ENCODE results near the gene CRTC2.
A peak's percentile ranks its signal among the peaks of the same experiment; 100 is the strongest.

CRTC2 gene

GRCh38 chr1:153942766-153943549, 15.5 kb downstream of the CRTC2 start:
- DNase-seq = no peak
- Histone ChIP-seq H3K14ac (ENCODE audit: low read length) (no peak overlapping the region), H2BK5ac (ENCODE audit: low read depth, low read length, poor library complexity) (no peak overlapping the region), H3K79me2 (ENCODE audit: control insufficient read depth, insufficient read depth, low read length, poor library complexity) (peaks cover 10% of the 10 kb centered on the region), H3K4me3 (ENCODE audit: low read depth, low read length) (peak overlapping the region; percentile 42), H3K4me2 (ENCODE audit: low read length) (no peak overlapping the region), H3K79me1 (ENCODE audit: low read length) (peaks cover 9% of the 10 kb centered on the region), H2BK120ac (ENCODE audit: insufficient read depth, low read length, poor library complexity) (no peak overlapping the region), H3K23ac (ENCODE audit: low read length) (no peak overlapping the region), H2AFZ (ENCODE audit: insufficient read depth, low read length, poor library complexity) (no peak overlapping the region), H4K91ac (ENCODE audit: low read depth, low read length) (no peak overlapping the region), H3K18ac (ENCODE audit: low read length) (no peak overlapping the region), H3K4ac (ENCODE audit: low read depth, low read length) (no peak overlapping the region), H3K27me3 (ENCODE audit: insufficient read depth, low read length) (no peaks in the 10 kb centered on the region), H4K12ac (ENCODE audit: low read depth, low read length) (no peak overlapping the region), H3K9me3 (ENCODE audit: insufficient read depth, low read depth, low read length) (peaks cover 1% of the 10 kb centered on the region), H3K36me3 (ENCODE audit: control insufficient read depth in 1 of 2, insufficient read depth in 2 of 2, low read length in 2 of 2) (peaks cover 45 to 52% of the 10 kb centered on the region in 2 experiments), H3K27ac (ENCODE audit: low read depth, low read length) (no peak overlapping the region), H2BK12ac (ENCODE audit: low read length) (no peak overlapping the region), H4K8ac (ENCODE audit: low read depth, low read length) (no peak overlapping the region), H3K4me1 (ENCODE audit: control insufficient read depth in 1 of 2, insufficient read depth in 2 of 2, low read length in 2 of 2) (peaks cover 4 to 9% of the 10 kb centered on the region in 2 experiments), H3K9ac (ENCODE audit: low read length) (no peak overlapping the region), H2AK5ac (ENCODE audit: low read length) (no peak overlapping the region)
- WGBS (ENCODE audit: extremely low coverage, insufficient coverage, insufficient read length) = no CpG with 5 or more reads among the region's 11 CpGs

- no peak overlapping the region for H3K9ac ChIP-seq (ENCODE audit: low read length)
- no peak overlapping the region for H3K23ac ChIP-seq (ENCODE audit: low read length)
- H4K91ac ChIP-seq (ENCODE audit: low read depth, low read length) = no peak overlapping the region
- peaks cover 10% of the 10 kb centered on the region for H3K79me2 ChIP-seq (ENCODE audit: control insufficient read depth, insufficient read depth, low read length, poor library complexity)
- no peak overlapping the region for H3K4me3 ChIP-seq (ENCODE audit: low read depth, low read length)
- H3K14ac ChIP-seq (ENCODE audit: low read length) = no peak overlapping the region
- no peak overlapping the region for H2BK5ac ChIP-seq (ENCODE audit: low read depth, low read length, poor library complexity)
- H3K36me3 ChIP-seq (ENCODE audit: control insufficient read depth in 1 of 2, insufficient read depth in 2 of 2, low read length in 2 of 2) = peaks cover 46 to 54% of the 10 kb centered on the region in 2 experiments
- no peak for DNase-seq
- H3K4ac ChIP-seq (ENCODE audit: low read depth, low read length) = no peak overlapping the region
- peaks cover 1% of the 10 kb centered on the region for H3K9me3 ChIP-seq (ENCODE audit: insufficient read depth, low read depth, low read length)
- no peak overlapping the region for H4K8ac ChIP-seq (ENCODE audit: low read depth, low read length)
- H2BK12ac ChIP-seq (ENCODE audit: low read length) = no peak overlapping the region
- no peak overlapping the region for H2BK120ac ChIP-seq (ENCODE audit: insufficient read depth, low read length, poor library complexity)
- H3K79me1 ChIP-seq (ENCODE audit: low read length) = peaks cover 9% of the 10 kb centered on the region
- no peak overlapping the region for H3K18ac ChIP-seq (ENCODE audit: low read length)
- H4K12ac ChIP-seq (ENCODE audit: low read depth, low read length) = no peak overlapping the region
- H3K27me3 ChIP-seq (ENCODE audit: insufficient read depth, low read length) = no peaks in the 10 kb centered on the region
- H2AK5ac ChIP-seq (ENCODE audit: low read length) = no peak overlapping the region
- WGBS (ENCODE audit: extremely low coverage, insufficient coverage, insufficient read length) = no CpG with 5 or more reads among the region's 34 CpGs
- peaks cover 4 to 9% of the 10 kb centered on the region in 2 experiments for H3K4me1 ChIP-seq (ENCODE audit: control insufficient read depth in 1 of 2, insufficient read depth in 2 of 2, low read length in 2 of 2)
- no peak overlapping the region for H3K4me2 ChIP-seq (ENCODE audit: low read length)
- H2AFZ ChIP-seq (ENCODE audit: insufficient read depth, low read length, poor library complexity) = no peak overlapping the region
- H3K27ac ChIP-seq (ENCODE audit: low read depth, low read length) = no peak overlapping the region
Observed at GRCh38 chr1:153941826-153942725, 16.3 kb downstream of the CRTC2 start.

- Histone ChIP-seq H4K12ac (ENCODE audit: low read depth, low read length) (no peak overlapping the region), H2BK12ac (ENCODE audit: low read length) (no peak overlapping the region), H3K36me3 (ENCODE audit: control insufficient read depth in 1 of 2, insufficient read depth in 2 of 2, low read length in 2 of 2) (peaks cover 59 to 66% of the 10 kb centered on the region in 2 experiments), H3K4me3 (ENCODE audit: low read depth, low read length) (no peak overlapping the region), H3K9me3 (ENCODE audit: insufficient read depth, low read depth, low read length) (peaks cover 2% of the 10 kb centered on the region), H3K27me3 (ENCODE audit: insufficient read depth, low read length) (no peaks in the 10 kb centered on the region), H2AK5ac (ENCODE audit: low read length) (no peak overlapping the region), H3K14ac (ENCODE audit: low read length) (no peak overlapping the region), H3K79me2 (ENCODE audit: control insufficient read depth, insufficient read depth, low read length, poor library complexity) (peaks cover 4% of the 10 kb centered on the region), H2BK5ac (ENCODE audit: low read depth, low read length, poor library complexity) (no peak overlapping the region), H3K9ac (ENCODE audit: low read length) (no peak overlapping the region), H3K27ac (ENCODE audit: low read depth, low read length) (no peak overlapping the region), H3K4me1 (ENCODE audit: control insufficient read depth in 1 of 2, insufficient read depth in 2 of 2, low read length in 2 of 2) (peaks cover 4 to 9% of the 10 kb centered on the region in 2 experiments), H2AFZ (ENCODE audit: insufficient read depth, low read length, poor library complexity) (no peak overlapping the region), H3K79me1 (ENCODE audit: low read length) (peaks cover 2% of the 10 kb centered on the region), H3K18ac (ENCODE audit: low read length) (no peak overlapping the region), H2BK120ac (ENCODE audit: insufficient read depth, low read length, poor library complexity) (no peak overlapping the region), H3K4me2 (ENCODE audit: low read length) (no peak overlapping the region), H4K91ac (ENCODE audit: low read depth, low read length) (no peak overlapping the region), H3K4ac (ENCODE audit: low read depth, low read length) (no peak overlapping the region), H3K23ac (ENCODE audit: low read length) (no peak overlapping the region), H4K8ac (ENCODE audit: low read depth, low read length) (no peak overlapping the region)
- no CpG with 5 or more reads among the region's 8 CpGs for WGBS (ENCODE audit: extremely low coverage, insufficient coverage, insufficient read length)
- no peak for DNase-seq
Observed at GRCh38 chr1:153940756-153941155, 17.7 kb downstream of the CRTC2 start.

GRCh38 chr1:153939476-153939875, 18.9 kb downstream of the CRTC2 start:
- Histone ChIP-seq H2BK12ac (ENCODE audit: low read length) (no peak overlapping the region), H3K4ac (ENCODE audit: low read depth, low read length) (no peak overlapping the region), H2BK5ac (ENCODE audit: low read depth, low read length, poor library complexity) (no peak overlapping the region), H2BK120ac (ENCODE audit: insufficient read depth, low read length, poor library complexity) (no peak overlapping the region), H3K18ac (ENCODE audit: low read length) (no peak overlapping the region), H3K27me3 (ENCODE audit: insufficient read depth, low read length) (no peaks in the 10 kb centered on the region), H3K27ac (ENCODE audit: low read depth, low read length) (no peak overlapping the region), H4K12ac (ENCODE audit: low read depth, low read length) (no peak overlapping the region), H3K4me1 (ENCODE audit: control insufficient read depth in 1 of 2, insufficient read depth in 2 of 2, low read length in 2 of 2) (no peaks in the 10 kb centered on the region), H2AFZ (ENCODE audit: insufficient read depth, low read length, poor library complexity) (no peak overlapping the region), H4K8ac (ENCODE audit: low read depth, low read length) (no peak overlapping the region), H3K36me3 (ENCODE audit: control insufficient read depth in 1 of 2, insufficient read depth in 2 of 2, low read length in 2 of 2) (peaks cover 68 to 75% of the 10 kb centered on the region in 2 experiments), H3K4me2 (ENCODE audit: low read length) (no peak overlapping the region), H4K91ac (ENCODE audit: low read depth, low read length) (no peak overlapping the region), H3K9ac (ENCODE audit: low read length) (no peak overlapping the region), H3K9me3 (ENCODE audit: insufficient read depth, low read depth, low read length) (peaks cover 2% of the 10 kb centered on the region), H3K23ac (ENCODE audit: low read length) (no peak overlapping the region), H2AK5ac (ENCODE audit: low read length) (no peak overlapping the region), H3K14ac (ENCODE audit: low read length) (no peak overlapping the region), H3K4me3 (ENCODE audit: low read depth, low read length) (no peak overlapping the region), H3K79me1 (ENCODE audit: low read length) (no peaks in the 10 kb centered on the region), H3K79me2 (ENCODE audit: control insufficient read depth, insufficient read depth, low read length, poor library complexity) (no peaks in the 10 kb centered on the region)
- WGBS (ENCODE audit: extremely low coverage, insufficient coverage, insufficient read length) = no CpG with 5 or more reads among the region's 12 CpGs
- no peak for DNase-seq

All from trophoblast cell (in vitro differentiated cells and primary cell).